GM19025 (cell line): ENCODE measurements around the gene MFSD12.

Experiments used
- ATAC-seq: cut with Tn5 transposase; IDR thresholded peaks from one replicate; pipeline ENCODE4 v1.9.1; 2021; ENCODE audit warnings: mild to moderate bottlenecking, low read depth, moderate library complexity; ENCODE audit not compliant: unreplicated experiment

The MFSD12 gene

GRCh38 chr19:3526507-3527237, 30.7 kb downstream of the MFSD12 start:
- no peak for ATAC-seq

GRCh38 chr19:3524904-3525451, 32.4 kb downstream of the MFSD12 start:
- ATAC-seq: no peak

- ATAC-seq: no peak
Observed at GRCh38 chr19:3524078-3524842, 33.1 kb downstream of the MFSD12 start.

GRCh38 chr19:3523361-3524077, 33.9 kb downstream of the MFSD12 start:
- ATAC-seq: no peak

GRCh38 chr19:3522421-3523360, 34.7 kb downstream of the MFSD12 start:
- ATAC-seq: no peak

GRCh38 chr19:3521104-3521445, 36.3 kb downstream of the MFSD12 start:
- ATAC-seq: no peak

GRCh38 chr19:3520166-3521103, 37.0 kb downstream of the MFSD12 start:
- ATAC-seq: no peak

- ATAC-seq: no peak
Observed at GRCh38 chr19:3519126-3519525, 38.3 kb downstream of the MFSD12 start.

- no peak for ATAC-seq
Observed at GRCh38 chr19:3518659-3519058, 38.7 kb downstream of the MFSD12 start.

GRCh38 chr19:3518255-3518654, 39.1 kb downstream of the MFSD12 start:
- ATAC-seq: no peak

GRCh38 chr19:3517638-3518037, 39.7 kb downstream of the MFSD12 start:
- no peak for ATAC-seq

- no peak for ATAC-seq
Observed at GRCh38 chr19:3516675-3517207, 40.6 kb downstream of the MFSD12 start.

- ATAC-seq: no peak
Observed at GRCh38 chr19:3515891-3516422, 41.4 kb downstream of the MFSD12 start.

- no peak for ATAC-seq
Observed at GRCh38 chr19:3514930-3515329, 42.5 kb downstream of the MFSD12 start.

- ATAC-seq: no peak
Observed at GRCh38 chr19:3513229-3514140, 43.9 kb downstream of the MFSD12 start.

- no peak for ATAC-seq
Observed at GRCh38 chr19:3512562-3513228, 44.7 kb downstream of the MFSD12 start.
